A549 (cell line): ENCODE data around the gene NUDT16. TPM values are rescaled to one million over a fixed set of nuclear protein-coding genes. Genes with fewer than 3 reads are reported as not detected.
A peak's percentile ranks its signal among the peaks of the same experiment; 100 is the strongest.

Experiments
- ATAC-seq, 2 experiments: fragments of 200-7000 bp in 1 of 2; fragments of >200 bp in 1 of 2; cut with Nextera tagmentation in 1 of 2; cut with Tn5 transposase in 1 of 2; 3 replicates each; pipeline versions ENCODE4 v1.8.0 to v1.9.1; 2018 to 2020; ENCODE audit warnings: mild to moderate bottlenecking in 1 of 2, moderate library complexity in 1 of 2
- CTCF ChIA-PET: fragments of 300-600 bp; sonication (Branson Sonifier 250); formaldehyde crosslinking; extraction: SDS; loops from one replicate; lab custom pipeline; 2021; ENCODE audit warnings: antibody characterized with exemption, inconsistent platforms; lab: Yijun Ruan, JAX
- POLR2A ChIA-PET: fragments of 350-600 bp; formaldehyde crosslinking; extraction: SDS; loops from one replicate; lab custom pipeline; 2021; ENCODE audit warnings: antibody characterized with exemption, inconsistent platforms; lab: Yijun Ruan, JAX
- DNase-seq, 2 experiments: peaks; one replicate each; pipeline versions ENCODE4 v3.0.0 to v3.0.0-alpha.2; 2011 to 2016; ENCODE audit warnings: low read depth in 1 of 2, low spot score in 1 of 2
- FAIRE-seq: peaks from 2 replicates; lab custom pipeline; 2011; peaks lifted over from hg19 to GRCh38; lab: Jason Lieb, UNC
- H3K27ac ChIP-seq, 2 experiments: fragments of >200 bp; sonication (Bioruptor Twin); formaldehyde crosslinking; 3 replicates each; pipeline ENCODE4 v1.5.1; 2016 to 2017
- H3K4me1 ChIP-seq: fragments of >200 bp; sonication (Bioruptor Twin); formaldehyde crosslinking; 3 replicates; pipeline ENCODE4 v1.6.1; 2016
- H3K4me2 ChIP-seq: fragments of >200 bp; sonication (Bioruptor Twin); formaldehyde crosslinking; 3 replicates; pipeline ENCODE4 v1.6.1; 2016
- H3K4me3 ChIP-seq: fragments of >200 bp; sonication (Bioruptor Twin); formaldehyde crosslinking; 3 replicates; pipeline ENCODE4 v1.5.1; 2016
- H3K9me3 ChIP-seq: fragments of >200 bp; sonication (Bioruptor Twin); formaldehyde crosslinking; 3 replicates; pipeline ENCODE4 v1.6.1; 2016
- CBX8 ChIP-seq: fragments of 200-600 bp; sonication (generic); IDR thresholded peaks from 2 replicates; pipeline ENCODE4 v1.6.1; 2016
- ESRRA ChIP-seq: fragments of 150-350 bp; IDR thresholded peaks from 2 replicates; pipeline ENCODE4 v1.6.1; 2014; ENCODE audit warnings: mild to moderate bottlenecking, low read length, borderline replicate concordance
- FOXS1 ChIP-seq: fragments of 250-450 bp; sonication (Bioruptor Pico); IDR thresholded peaks from 2 replicates; pipeline ENCODE4 v1.5.0; 2020; ENCODE audit warnings: mild to moderate bottlenecking, moderate library complexity
- HOXB5 ChIP-seq: fragments of 250-450 bp; sonication (Bioruptor Pico); IDR thresholded peaks from 2 replicates; pipeline ENCODE4 v1.5.0; 2020; ENCODE audit warnings: mild to moderate bottlenecking, moderate library complexity
- KDM1A ChIP-seq: fragments of 200-600 bp; sonication (generic); IDR thresholded peaks from 2 replicates; pipeline ENCODE4 v1.6.1; 2016; ENCODE audit warnings: low read depth, mild to moderate bottlenecking
- KDM5A ChIP-seq: fragments of 200-600 bp; sonication (generic); IDR thresholded peaks from 2 replicates; pipeline ENCODE4 v1.6.1; 2016; ENCODE audit warnings: antibody characterized with exemption, mild to moderate bottlenecking
- MYC ChIP-seq: IDR thresholded peaks from 2 replicates; pipeline ENCODE4 v1.6.1; 2012; ENCODE audit warnings: mild to moderate bottlenecking, inconsistent platforms, low read length, improper control_type of control experiment, borderline replicate concordance
- NFE2L2 ChIP-seq: fragments of 150-350 bp; conservative IDR thresholded peaks from 2 replicates; pipeline ENCODE4 v1.6.1; 2014; ENCODE audit warnings: low read length
- PHF8 ChIP-seq: fragments of 200-600 bp; sonication (generic); IDR thresholded peaks from 2 replicates; pipeline ENCODE4 v1.6.1; 2016; ENCODE audit warnings: low read depth, mild to moderate bottlenecking, antibody characterized with exemption, moderate library complexity, borderline replicate concordance
- POLR2A ChIP-seq: IDR thresholded peaks from 2 replicates; pipeline ENCODE4 v1.6.1; 2012; ENCODE audit warnings: mild to moderate bottlenecking, low read length
- RARB ChIP-seq: fragments of 250-450 bp; sonication (Bioruptor Pico); IDR thresholded peaks from 2 replicates; pipeline ENCODE4 v1.8.0; 2021; ENCODE audit warnings: mild to moderate bottlenecking, moderate library complexity
- RCOR1 ChIP-seq: fragments of 150-350 bp; IDR thresholded peaks from 2 replicates; pipeline ENCODE4 v1.6.1; 2014; ENCODE audit warnings: antibody characterized with exemption, low read length, low read depth
- RFX5 ChIP-seq: fragments of 450-650 bp; IDR thresholded peaks from 2 replicates; pipeline ENCODE4 v1.7.1; 2014; ENCODE audit warnings: antibody characterized with exemption, mild to moderate bottlenecking, moderate library complexity
- SMC3 ChIP-seq: fragments of >200 bp; sonication (Bioruptor Twin); formaldehyde crosslinking; IDR thresholded peaks from 3 replicates; pipeline ENCODE4 v1.6.1; 2018; ENCODE audit warnings: inconsistent platforms
- TP53 ChIP-seq: fragments of 250-450 bp; sonication (Bioruptor Pico); IDR thresholded peaks from 2 replicates; pipeline ENCODE4 v1.5.0; 2021; ENCODE audit warnings: mild to moderate bottlenecking, moderate library complexity
- ZNF302 ChIP-seq: fragments of 250-450 bp; sonication (Bioruptor Pico); IDR thresholded peaks from 2 replicates; pipeline ENCODE4 v1.9.0; 2021; ENCODE audit warnings: inconsistent platforms, mild to moderate bottlenecking, moderate library complexity
- ZSCAN20 ChIP-seq: fragments of 250-450 bp; sonication (Bioruptor Pico); IDR thresholded peaks from 2 replicates; pipeline ENCODE4 v1.8.0; 2022; ENCODE audit warnings: mild to moderate bottlenecking, moderate library complexity
- WGBS: methylation state at CpG from one replicate; pipeline ENCODE4 v1.1.6; 2017; ENCODE audit errors: missing lambda C conversion rate; 5-methylcytosine and 5-hydroxymethylcytosine counted together
- polyA minus RNA-seq: library from RNA; depleted of rRNA, polyadenylated mRNA; stranded (reverse); fragments of >200 nt; gene quantifications from 2 replicates; pipeline ENCODE4 v1.2.3, GENCODE V29; 2011; rRNA and poly(A)+ RNA removed
- polyA plus RNA-seq, 4 experiments: library from polyadenylated mRNA; depleted of rRNA in 3 of 4; stranded (reverse); fragments of >200 nt; fragmentation: RNase III in 1 of 4; extraction: RNeasy Plus Mini Kit Qiagen cat#74134 plus additional on column Dnase treatment in 1 of 4; gene quantifications; 2 replicates in 3 of 4; 3 replicates in 1 of 4; pipeline ENCODE4 v1.2.3, GENCODE V29; 2011 to 2017
- TF ChIP-seq, protein P1 (sequence below): fragments of 450-650 bp; IDR thresholded peaks from 2 replicates; pipeline ENCODE4 v1.6.1; 2014; ENCODE audit warnings: antibody characterized with exemption
- TF ChIP-seq, protein P2 (sequence below): IDR thresholded peaks from 2 replicates; pipeline ENCODE4 v1.6.1; 2012
- TF ChIP-seq, protein P3 (sequence below): fragments of 250-450 bp; sonication (Bioruptor Pico); IDR thresholded peaks from 2 replicates; pipeline ENCODE4 v1.5.0; 2021; ENCODE audit warnings: mild to moderate bottlenecking, moderate library complexity, borderline replicate concordance
- TF ChIP-seq, protein P4 (sequence below): IDR thresholded peaks from 2 replicates; pipeline ENCODE4 v1.6.1; 2012; ENCODE audit warnings: low read depth, borderline replicate concordance
- TF ChIP-seq, protein P5 (sequence below): IDR thresholded peaks from 2 replicates; pipeline ENCODE4 v1.6.1; 2012
- TF ChIP-seq, protein P6 (sequence below): fragments of >200 bp; sonication (Bioruptor Twin); formaldehyde crosslinking; IDR thresholded peaks from 2 replicates; pipeline ENCODE4 v1.6.1; 2016

The NUDT16 gene
- polyA plus RNA-seq (2011; rRNA removed) (5.6 and 8.2 TPM in 2 replicates), polyA plus RNA-seq (2017; fragmentation: RNase III; extraction: RNeasy Plus Mini Kit Qiagen cat#74134 plus additional on column Dnase treatment) (9.2 to 11.2 TPM (median 10.7 TPM) in 3 replicates), polyA minus RNA-seq (3.6 and 4.2 TPM in 2 replicates)
- polyA plus RNA-seq (2012; cell fraction: cytosol; rRNA removed) = 3.6 and 4.8 TPM in 2 replicates
- polyA plus RNA-seq (2012; cell fraction: nucleus; rRNA removed) = 4.3 TPM in 2 replicates

DNA sequence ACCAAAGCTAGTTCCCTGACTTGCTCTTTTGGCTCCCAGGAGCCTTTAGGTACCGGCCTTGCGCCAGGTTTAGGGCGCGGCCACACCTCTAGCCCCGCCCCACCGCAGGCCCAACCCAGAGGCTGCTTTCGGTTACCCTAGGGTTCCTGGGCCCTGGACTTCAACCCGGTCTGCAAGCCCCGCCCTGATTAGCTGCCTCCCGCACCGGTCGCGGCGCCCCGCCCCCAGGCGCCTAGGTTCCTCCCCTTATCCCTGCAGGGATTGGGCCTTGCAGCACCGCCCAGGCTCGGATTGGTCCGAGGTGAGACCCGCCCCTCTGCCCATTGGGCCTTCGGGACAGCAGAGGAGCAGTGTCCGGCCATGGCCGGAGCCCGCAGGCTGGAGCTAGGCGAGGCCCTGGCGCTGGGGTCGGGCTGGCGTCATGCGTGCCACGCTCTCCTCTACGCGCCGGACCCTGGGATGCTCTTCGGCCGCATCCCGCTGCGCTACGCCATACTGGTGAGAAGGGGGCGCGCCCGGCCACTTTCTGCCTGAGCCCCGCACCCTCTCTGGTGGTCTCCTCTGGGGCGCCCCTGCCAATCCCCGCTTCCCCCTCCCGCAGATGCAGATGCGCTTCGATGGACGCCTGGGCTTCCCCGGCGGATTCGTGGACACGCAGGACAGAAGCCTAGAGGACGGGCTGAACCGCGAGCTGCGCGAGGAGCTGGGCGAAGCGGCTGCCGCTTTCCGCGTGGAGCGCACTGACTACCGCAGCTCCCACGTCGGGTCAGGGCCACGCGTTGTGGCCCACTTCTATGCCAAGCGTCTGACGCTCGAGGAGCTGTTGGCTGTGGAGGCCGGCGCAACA, at the start of gene NUDT16:
TSS of gene NUDT16 (plus strand) at position 330 of the 847 bp plus-strand sequence. CDS start at position 361, 31 bp downstream.
- peak within 1 kb of the TSS; percentile 70 for H3K4me3 ChIP-seq
- ChIA-PET CTCF (interaction anchor here (1.0 to 1.6 kb wide), 2 partner anchors 17 to 653 kb away, joined by 3 to 5 read pairs; partner anchors contain the start of gene CPNE4), POLR2A (interaction anchor here (0.7 to 1.7 kb wide), 8 partner anchors 10 to 145 kb away, joined by 3 to 10 read pairs (median 4); no protein-coding TSS in a partner anchor)
- TF ChIP-seq KDM1A (no peak), SMC3 (no peak; the same call in 2 of the 3 replicates), KDM5A (0 out of 2 replicates have a peak, but pooled peaks have one; percentile 23), CBX8 (no peak), HOXB5 (CRISPR knock-in tag) (no peak), ZSCAN20 (CRISPR knock-in tag) (no peak), ZNF302 (CRISPR knock-in tag) (no peak), TP53 (CRISPR knock-in tag) (no peak), NFE2L2 (no peak), POLR2A (peak; percentile 84), RCOR1 (no peak), PHF8 (peak; percentile 71; the same call in 1 of the 2 replicates), ESRRA (no peak), FOXS1 (CRISPR knock-in tag) (no peak), RFX5 (no peak), MYC (no peak), RARB (CRISPR knock-in tag) (no peak)
- TF ChIP-seq, protein P1, sequence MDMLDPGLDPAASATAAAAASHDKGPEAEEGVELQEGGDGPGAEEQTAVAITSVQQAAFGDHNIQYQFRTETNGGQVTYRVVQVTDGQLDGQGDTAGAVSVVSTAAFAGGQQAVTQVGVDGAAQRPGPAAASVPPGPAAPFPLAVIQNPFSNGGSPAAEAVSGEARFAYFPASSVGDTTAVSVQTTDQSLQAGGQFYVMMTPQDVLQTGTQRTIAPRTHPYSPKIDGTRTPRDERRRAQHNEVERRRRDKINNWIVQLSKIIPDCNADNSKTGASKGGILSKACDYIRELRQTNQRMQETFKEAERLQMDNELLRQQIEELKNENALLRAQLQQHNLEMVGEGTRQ = no peak
- TF ChIP-seq, protein P2, sequence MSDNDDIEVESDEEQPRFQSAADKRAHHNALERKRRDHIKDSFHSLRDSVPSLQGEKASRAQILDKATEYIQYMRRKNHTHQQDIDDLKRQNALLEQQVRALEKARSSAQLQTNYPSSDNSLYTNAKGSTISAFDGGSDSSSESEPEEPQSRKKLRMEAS = peak; percentile 60
- TF ChIP-seq, protein P3, sequence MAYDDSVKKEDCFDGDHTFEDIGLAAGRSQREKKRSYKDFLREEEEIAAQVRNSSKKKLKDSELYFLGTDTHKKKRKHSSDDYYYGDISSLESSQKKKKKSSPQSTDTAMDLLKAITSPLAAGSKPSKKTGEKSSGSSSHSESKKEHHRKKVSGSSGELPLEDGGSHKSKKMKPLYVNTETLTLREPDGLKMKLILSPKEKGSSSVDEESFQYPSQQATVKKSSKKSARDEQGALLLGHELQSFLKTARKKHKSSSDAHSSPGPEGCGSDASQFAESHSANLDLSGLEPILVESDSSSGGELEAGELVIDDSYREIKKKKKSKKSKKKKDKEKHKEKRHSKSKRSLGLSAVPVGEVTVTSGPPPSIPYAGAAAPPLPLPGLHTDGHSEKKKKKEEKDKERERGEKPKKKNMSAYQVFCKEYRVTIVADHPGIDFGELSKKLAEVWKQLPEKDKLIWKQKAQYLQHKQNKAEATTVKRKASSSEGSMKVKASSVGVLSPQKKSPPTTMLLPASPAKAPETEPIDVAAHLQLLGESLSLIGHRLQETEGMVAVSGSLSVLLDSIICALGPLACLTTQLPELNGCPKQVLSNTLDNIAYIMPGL = no peak
- TF ChIP-seq, protein P4, sequence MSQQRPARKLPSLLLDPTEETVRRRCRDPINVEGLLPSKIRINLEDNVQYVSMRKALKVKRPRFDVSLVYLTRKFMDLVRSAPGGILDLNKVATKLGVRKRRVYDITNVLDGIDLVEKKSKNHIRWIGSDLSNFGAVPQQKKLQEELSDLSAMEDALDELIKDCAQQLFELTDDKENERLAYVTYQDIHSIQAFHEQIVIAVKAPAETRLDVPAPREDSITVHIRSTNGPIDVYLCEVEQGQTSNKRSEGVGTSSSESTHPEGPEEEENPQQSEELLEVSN = peak; percentile 56; the same call in 1 of the 2 replicates
- TF ChIP-seq, protein P5, sequence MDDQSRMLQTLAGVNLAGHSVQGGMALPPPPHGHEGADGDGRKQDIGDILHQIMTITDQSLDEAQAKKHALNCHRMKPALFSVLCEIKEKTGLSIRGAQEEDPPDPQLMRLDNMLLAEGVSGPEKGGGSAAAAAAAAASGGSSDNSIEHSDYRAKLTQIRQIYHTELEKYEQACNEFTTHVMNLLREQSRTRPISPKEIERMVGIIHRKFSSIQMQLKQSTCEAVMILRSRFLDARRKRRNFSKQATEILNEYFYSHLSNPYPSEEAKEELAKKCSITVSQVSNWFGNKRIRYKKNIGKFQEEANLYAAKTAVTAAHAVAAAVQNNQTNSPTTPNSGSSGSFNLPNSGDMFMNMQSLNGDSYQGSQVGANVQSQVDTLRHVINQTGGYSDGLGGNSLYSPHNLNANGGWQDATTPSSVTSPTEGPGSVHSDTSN = no peak
- TF ChIP-seq, protein P6, sequence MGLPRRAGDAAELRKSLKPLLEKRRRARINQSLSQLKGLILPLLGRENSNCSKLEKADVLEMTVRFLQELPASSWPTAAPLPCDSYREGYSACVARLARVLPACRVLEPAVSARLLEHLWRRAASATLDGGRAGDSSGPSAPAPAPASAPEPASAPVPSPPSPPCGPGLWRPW = no peak
- 3% methylated on average over 13 of the region's 73 CpGs for WGBS
- FAIRE-seq (no peak), DNase-seq (peak; percentile 87 to 97), ATAC-seq (peak; percentile 99 to 100)
- peak within 1 kb of the TSS; percentile 79 for H3K4me2 ChIP-seq
- no peaks in the 10 kb centered on the region for H3K9me3 ChIP-seq
- H3K4me1 ChIP-seq = no peaks in the 10 kb centered on the region; the same call in 2 of the 3 replicates
- H3K27ac ChIP-seq = peak within 1 kb of the TSS; percentile 75 to 94
